PC-3 (cell line): ENCODE data around the gene LAMA3.

Source experiments
- EZH2phosphoT487 ChIP-seq: fragments of 300-600 bp; sonication (generic); IDR thresholded peaks from 2 replicates; pipeline ENCODE4 v1.6.1; 2018; ENCODE audit warnings: mild to moderate bottlenecking, antibody characterized with exemption, low read length, borderline replicate concordance
- TF ChIP-seq, protein P1 (sequence below): fragments of 300-600 bp; sonication (generic); conservative IDR thresholded peaks from 2 replicates; pipeline ENCODE4 v1.5.1; 2017; ENCODE audit warnings: antibody characterized with exemption, low read depth, mild to moderate bottlenecking, low read length

DNA sequence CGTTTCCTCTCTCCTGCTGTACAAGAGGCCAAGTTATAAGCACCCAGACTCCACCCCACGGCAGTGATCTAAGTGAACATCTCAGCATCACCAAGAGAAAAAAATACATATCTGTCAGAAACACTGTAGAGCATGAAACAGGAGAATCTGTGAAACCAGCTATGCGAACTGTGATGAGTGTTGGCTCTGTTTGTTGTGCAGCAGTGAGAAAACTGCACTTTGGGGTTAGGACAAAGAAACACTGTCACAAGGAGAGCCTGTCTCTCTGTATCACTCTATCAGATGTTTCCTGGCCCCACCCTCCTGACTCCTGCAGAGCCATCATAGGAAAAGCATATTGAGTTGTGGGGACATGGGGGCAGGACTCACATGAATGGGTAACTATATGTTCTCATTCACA is 87.1 kb downstream of the LAMA3 start:
- TF ChIP-seq, protein P1, sequence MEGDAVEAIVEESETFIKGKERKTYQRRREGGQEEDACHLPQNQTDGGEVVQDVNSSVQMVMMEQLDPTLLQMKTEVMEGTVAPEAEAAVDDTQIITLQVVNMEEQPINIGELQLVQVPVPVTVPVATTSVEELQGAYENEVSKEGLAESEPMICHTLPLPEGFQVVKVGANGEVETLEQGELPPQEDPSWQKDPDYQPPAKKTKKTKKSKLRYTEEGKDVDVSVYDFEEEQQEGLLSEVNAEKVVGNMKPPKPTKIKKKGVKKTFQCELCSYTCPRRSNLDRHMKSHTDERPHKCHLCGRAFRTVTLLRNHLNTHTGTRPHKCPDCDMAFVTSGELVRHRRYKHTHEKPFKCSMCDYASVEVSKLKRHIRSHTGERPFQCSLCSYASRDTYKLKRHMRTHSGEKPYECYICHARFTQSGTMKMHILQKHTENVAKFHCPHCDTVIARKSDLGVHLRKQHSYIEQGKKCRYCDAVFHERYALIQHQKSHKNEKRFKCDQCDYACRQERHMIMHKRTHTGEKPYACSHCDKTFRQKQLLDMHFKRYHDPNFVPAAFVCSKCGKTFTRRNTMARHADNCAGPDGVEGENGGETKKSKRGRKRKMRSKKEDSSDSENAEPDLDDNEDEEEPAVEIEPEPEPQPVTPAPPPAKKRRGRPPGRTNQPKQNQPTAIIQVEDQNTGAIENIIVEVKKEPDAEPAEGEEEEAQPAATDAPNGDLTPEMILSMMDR: no peak
- no peak for TF ChIP-seq EZH2phosphoT487
